ENCODE measurements around the gene FAM3A. TPM values are rescaled to one million over a fixed set of nuclear protein-coding genes. Genes with fewer than 3 reads are reported as not detected.

FAM3A gene
- total and polyA plus RNA-seq, 9 of the 15 experiments (the other 6 are each of a cell fraction or from before 2014, with no cell fraction given), result 0.75 to 70.6 (median 27.0) TPM

GRCh38 chrX:154486052-154486395 lies 30.0 kb downstream of the FAM3A start (continued):
- TF ChIP-seq REST (IDR thresholded peaks at IDR 0.05; ENCODE audit: borderline replicate concordance) (no peak), REST (CRISPR knock-in tag; IDR thresholded peaks at IDR 0.05; ENCODE audit: low read depth) (0 out of 2 replicates have a peak, but pooled peaks have one; percentile 22), MYC (IDR thresholded peaks at IDR 0.05; ENCODE audit: low read depth, low read length) (peak; percentile 59), MYC (CRISPR knock-in tag; IDR thresholded peaks at IDR 0.05; ENCODE audit: borderline replicate concordance, low read depth) (no peak), POLR2G (IDR thresholded peaks at IDR 0.05; ENCODE audit: low read depth, low read length) (peak; percentile 71; the same call in 1 of the 2 replicates), UBTF (IDR thresholded peaks at IDR 0.05; ENCODE audit: borderline replicate concordance in 1 of 2, low read depth in 2 of 2, low read length in 2 of 2) (0 out of 4 replicates have a peak, but pooled peaks of 1 of the 2 experiments have one; percentile 64), KDM2B (CRISPR knock-in tag; IDR thresholded peaks at IDR 0.05) (peak; percentile 47; the same call in 1 of the 2 replicates), SRSF7 (optimal IDR thresholded peaks at IDR 0.05; ENCODE audit: low read depth, low read length) (no peak), SMAD4 (CRISPR knock-in tag; conservative IDR thresholded peaks at IDR 0.05) (peak; percentile 45; the same call in 1 of the 2 replicates), CHD1 (IDR thresholded peaks at IDR 0.05; ENCODE audit: low read length) (peak; percentile 80), ETS1 (conservative IDR thresholded peaks at IDR 0.05; ENCODE audit: control insufficient read depth, low read depth, low read length) (0 out of 2 replicates have a peak, but pooled peaks have one; percentile 19), RBFOX2 (IDR thresholded peaks at IDR 0.05; ENCODE audit: low read depth, low read length) (peak; percentile 77), ZNF431 (CRISPR knock-in tag; IDR thresholded peaks at IDR 0.05) (no peak), ZC3H8 (IDR thresholded peaks at IDR 0.05) (no peak), MXI1 (IDR thresholded peaks at IDR 0.05; ENCODE audit: low read depth, low read length) (no peak), ZNF324 (CRISPR knock-in tag; IDR thresholded peaks at IDR 0.05) (no peak)
